HepG2 (cell line): ENCODE measurements around the gene PCNA. TPM values are rescaled to one million over a fixed set of nuclear protein-coding genes. Genes with fewer than 3 reads are reported as not detected.
A peak's percentile ranks its signal among the peaks of the same experiment; 100 is the strongest.

ENCODE experiments used
- ATRX ChIP-seq: sonication (generic); formaldehyde crosslinking; IDR thresholded peaks from 2 replicates; pipeline ENCODE4 v1.4.0; 2020; ENCODE audit warnings: missing genetic modification reagents, borderline replicate concordance
- BCL3 ChIP-seq: sonication (generic); formaldehyde crosslinking; IDR thresholded peaks from 2 replicates; pipeline ENCODE4 v1.5.1; 2020; ENCODE audit warnings: mild to moderate bottlenecking, missing genetic modification reagents, moderate library complexity
- CEBPG ChIP-seq: IDR thresholded peaks from 2 replicates; pipeline ENCODE4 v1.6.1; 2016
- FOXP4 ChIP-seq: sonication (generic); formaldehyde crosslinking; IDR thresholded peaks from 2 replicates; pipeline ENCODE4 v1.4.0; 2020; ENCODE audit warnings: missing genetic modification reagents
- HDAC2 ChIP-seq: sonication (generic); formaldehyde crosslinking; IDR thresholded peaks from 2 replicates; pipeline ENCODE4 v1.4.0; 2020; ENCODE audit warnings: missing genetic modification reagents
- HIC2 ChIP-seq: sonication (generic); formaldehyde crosslinking; IDR thresholded peaks from 2 replicates; pipeline ENCODE4 v1.9.0; 2022; ENCODE audit warnings: low read depth, missing genetic modification reagents
- HOXA3 ChIP-seq: sonication (generic); formaldehyde crosslinking; IDR thresholded peaks from 2 replicates; pipeline ENCODE4 v1.5.0; 2020; ENCODE audit warnings: missing genetic modification reagents
- HOXA9 ChIP-seq: sonication (generic); formaldehyde crosslinking; IDR thresholded peaks from 2 replicates; pipeline ENCODE4 v1.8.1; 2022; ENCODE audit warnings: missing genetic modification reagents, mild to moderate bottlenecking, moderate library complexity, borderline replicate concordance
- KLF6 ChIP-seq: IDR thresholded peaks from 2 replicates; pipeline ENCODE4 v1.8.0; 2016; ENCODE audit warnings: missing biosample characterization, missing genetic modification reagents
- MTF2 ChIP-seq: sonication (generic); formaldehyde crosslinking; IDR thresholded peaks from 2 replicates; pipeline ENCODE4 v1.5.0; 2020; ENCODE audit warnings: missing genetic modification reagents, borderline replicate concordance
- MZF1 ChIP-seq: sonication (generic); formaldehyde crosslinking; IDR thresholded peaks from 2 replicates; pipeline ENCODE4 v1.8.1; 2023; ENCODE audit warnings: mild to moderate bottlenecking, missing genetic modification reagents, borderline replicate concordance
- RFX1 ChIP-seq: fragments of 450-650 bp; IDR thresholded peaks from 2 replicates; pipeline ENCODE4 v1.6.1; 2017
- USF2 ChIP-seq, 2 experiments: sonication (generic) in 1 of 2; formaldehyde crosslinking in 1 of 2; IDR thresholded peaks; 2 replicates each; pipeline versions ENCODE4 v1.5.1 to v1.6.1; 2011 to 2020; ENCODE audit warnings: borderline replicate concordance in 1 of 2, low read depth in 1 of 2, low read length in 1 of 2, mild to moderate bottlenecking in 1 of 2, missing genetic modification reagents in 1 of 2, moderate library complexity in 1 of 2
- ZFP91 ChIP-seq: sonication (generic); formaldehyde crosslinking; IDR thresholded peaks from 2 replicates; pipeline ENCODE4 v1.9.0; 2022; ENCODE audit warnings: missing genetic modification reagents, mild to moderate bottlenecking, borderline replicate concordance
- ZNF260 ChIP-seq: sonication (generic); formaldehyde crosslinking; IDR thresholded peaks from 2 replicates; pipeline ENCODE4 v1.4.0; 2020; ENCODE audit warnings: missing genetic modification reagents, low read depth, mild to moderate bottlenecking, borderline replicate concordance
- ZNF354B ChIP-seq: sonication (generic); formaldehyde crosslinking; IDR thresholded peaks from 2 replicates; pipeline ENCODE4 v1.8.0; 2022; ENCODE audit warnings: mild to moderate bottlenecking, missing genetic modification reagents
- ZNF530 ChIP-seq: sonication (generic); formaldehyde crosslinking; IDR thresholded peaks from 2 replicates; pipeline ENCODE4 v1.5.0; 2020; ENCODE audit warnings: low read depth, mild to moderate bottlenecking, missing genetic modification reagents
- ZNF691 ChIP-seq: sonication (generic); formaldehyde crosslinking; IDR thresholded peaks from 2 replicates; pipeline ENCODE4 v1.4.0; 2020; ENCODE audit warnings: missing genetic modification reagents, low read depth, mild to moderate bottlenecking, borderline replicate concordance
- polyA plus RNA-seq, 8 experiments: library from polyadenylated mRNA; depleted of rRNA in 3 of 8; stranded (reverse) in 7 of 8; unstranded in 1 of 8; fragments of >200 nt; fragmentation: Illumina TruSeq in 4 of 8; extraction: Trizol in 4 of 8; gene quantifications; 2 replicates each; pipeline versions ENCODE4 v1.2.1 to v1.2.3, GENCODE V29; 2011 to 2016; ENCODE audit warnings: low read depth in 4 of 8, missing spikeins in 1 of 8, mixed read lengths in 1 of 8; ENCODE audit not compliant: insufficient read depth in 1 of 8
- total RNA-seq, 5 experiments: library from RNA; depleted of rRNA; stranded (reverse); fragments of >200 nt; fragmentation: Illumina TruSeq; extraction: Trizol; gene quantifications; 2 replicates each; pipeline ENCODE4 v1.2.3, GENCODE V29; 2016; ENCODE audit warnings: low read depth in 1 of 5

Gene PCNA
- total and polyA plus RNA-seq, 2 of the 13 experiments (the other 11 are each of a cell fraction or from before 2014, with no cell fraction given), result 229 to 655 TPM

- TF ChIP-seq MTF2 (CRISPR knock-in tag), result peak; percentile 97
- TF ChIP-seq RFX1, result no peak
- TF ChIP-seq USF2 (IDR thresholded peaks at IDR 0.05; ENCODE audit: low read depth, low read length), result no peak
- TF ChIP-seq USF2 (CRISPR knock-in tag; IDR thresholded peaks at IDR 0.05; ENCODE audit: borderline replicate concordance), result peak; percentile 82; the same call in 1 of the 2 replicates
- TF ChIP-seq ZNF260 (CRISPR knock-in tag), result peak; percentile 41; the same call in 1 of the 2 replicates
- peak; percentile 22 for TF ChIP-seq MZF1 (CRISPR knock-in tag)
- TF ChIP-seq ZFP91 (CRISPR knock-in tag), result peak; percentile 98
- peak; percentile 99 for TF ChIP-seq HOXA9 (CRISPR knock-in tag)
- TF ChIP-seq HDAC2 (CRISPR knock-in tag), result peak; percentile 93
- peak; percentile 96 for TF ChIP-seq HOXA3 (CRISPR knock-in tag)
- TF ChIP-seq HIC2, result peak; percentile 72
- peak; percentile 96; the same call in 1 of the 2 replicates for TF ChIP-seq KLF6 (CRISPR knock-in tag)
- TF ChIP-seq FOXP4 (CRISPR knock-in tag), result peak; percentile 77
- peak; percentile 95; the same call in 1 of the 2 replicates for TF ChIP-seq ZNF691 (CRISPR knock-in tag)
- peak; percentile 97 for TF ChIP-seq BCL3 (CRISPR knock-in tag)
- TF ChIP-seq ZNF354B (CRISPR knock-in tag), result peak; percentile 99
- TF ChIP-seq ZNF530 (CRISPR knock-in tag), result peak; percentile 97
- peak; percentile 30 for TF ChIP-seq CEBPG (CRISPR knock-in tag)
- TF ChIP-seq ATRX, result no peak; the same call in none of the 2 replicates
Measured at GRCh38 chr20:5119435-5120184, at the start of gene PCNA (continued).
